ENCODE measurements around the gene PCDHA12. TPM values are rescaled to one million over a fixed set of nuclear protein-coding genes. Genes with fewer than 3 reads are reported as not detected.

Gene PCDHA12
- total and polyA plus RNA-seq, 9 of the 15 experiments (the other 6 are each of a cell fraction or from before 2014, with no cell fraction given), result not detected

DNA sequence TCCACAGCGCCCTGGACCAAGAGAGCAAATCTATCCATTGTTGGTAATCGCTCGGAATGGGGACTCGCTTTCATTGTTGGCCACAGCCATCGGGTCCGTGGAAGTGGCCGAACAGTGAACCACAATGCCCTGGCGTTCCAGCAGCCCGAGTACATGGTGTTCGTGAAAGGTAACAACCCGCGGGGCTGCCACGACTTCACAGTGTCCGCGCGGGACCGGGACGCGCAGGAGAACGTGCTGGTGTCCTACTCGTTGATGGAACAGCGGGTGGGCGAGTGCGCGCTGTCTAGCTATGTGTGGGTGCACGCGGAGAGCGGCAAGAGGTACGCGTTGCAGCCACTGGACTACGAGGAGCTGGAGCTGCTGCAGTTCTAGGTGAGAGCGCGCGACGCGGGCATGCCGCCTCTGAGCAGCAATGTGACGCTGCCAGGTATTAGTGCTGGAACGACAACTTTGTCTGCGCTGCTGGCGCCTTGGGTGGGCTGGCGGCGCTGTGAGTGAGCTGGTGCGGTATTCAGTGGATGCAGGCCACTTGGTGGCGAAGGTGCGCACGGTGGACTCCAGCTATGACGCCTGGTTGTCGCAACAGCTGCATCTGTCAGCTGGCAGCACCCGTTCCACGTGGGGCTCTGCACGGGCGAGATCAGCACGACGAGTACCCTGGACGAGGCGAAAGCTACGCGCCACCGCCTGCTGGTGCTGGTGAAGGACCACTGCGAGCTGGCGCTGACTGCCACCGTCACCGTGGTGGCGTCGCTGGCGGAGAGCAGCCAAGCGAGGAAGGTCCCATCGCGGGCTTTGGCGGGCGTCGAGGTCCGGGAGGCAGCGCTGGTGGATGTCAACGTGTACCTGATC, 12.4 kb upstream of the PCDHA12 start:
- no peaks in the 10 kb centered on the region for H3K9me3 ChIP-seq (replicated peaks; ENCODE audit: control insufficient read depth, insufficient read depth, low read depth, low read length)
- H3K4me3 ChIP-seq, result no peak overlapping the region
- peaks cover 0 to 4% of the 10 kb centered on the region in 2 experiments; a peak in 2 of 5 replicates for H3K27me3 ChIP-seq (ENCODE audit: control insufficient read depth in 2 of 2, insufficient read depth in 2 of 2, low read length in 2 of 2)
- no TSS peak for BruUV-seq (replicated peaks)
- FAIRE-seq, result no peak
- no peak overlapping the region for H2AFZ ChIP-seq (ENCODE audit: low read depth, low read length)
- 3% methylated on average over 74 of the region's 76 CpGs for WGBS (ENCODE audit: insufficient coverage, low coverage, missing lambda C conversion rate)
- ATAC-seq, result no peak
- intact Hi-C loops (cut with micrococcal nuclease), result no loop called here
- no peak overlapping the region for H3K27ac ChIP-seq (ENCODE audit: extremely low read depth, low read depth, low read length)
- no peaks in the 10 kb centered on the region for H4K20me1 ChIP-seq (replicated peaks; ENCODE audit: control insufficient read depth, insufficient read depth, low read length)
- no peak for DNase-seq (ENCODE audit: extremely low read depth in 1 of 4, low spot score in 3 of 4)
- H3K9ac ChIP-seq (ENCODE audit: insufficient read depth in 1 of 2, low read depth in 2 of 2, low read length in 2 of 2), result no peak overlapping the region
- H3K4me2 ChIP-seq (ENCODE audit: insufficient read depth, low read length), result no peak overlapping the region
- H3K36me3 ChIP-seq (ENCODE audit: control insufficient read depth, insufficient read depth, low read length), result no peaks in the 10 kb centered on the region
- TF ChIP-seq CBFA2T2 (conservative IDR thresholded peaks at IDR 0.05) (no peak), DNMT1 (IDR thresholded peaks at IDR 0.05) (no peak)
- TF ChIP-seq, protein P1, sequence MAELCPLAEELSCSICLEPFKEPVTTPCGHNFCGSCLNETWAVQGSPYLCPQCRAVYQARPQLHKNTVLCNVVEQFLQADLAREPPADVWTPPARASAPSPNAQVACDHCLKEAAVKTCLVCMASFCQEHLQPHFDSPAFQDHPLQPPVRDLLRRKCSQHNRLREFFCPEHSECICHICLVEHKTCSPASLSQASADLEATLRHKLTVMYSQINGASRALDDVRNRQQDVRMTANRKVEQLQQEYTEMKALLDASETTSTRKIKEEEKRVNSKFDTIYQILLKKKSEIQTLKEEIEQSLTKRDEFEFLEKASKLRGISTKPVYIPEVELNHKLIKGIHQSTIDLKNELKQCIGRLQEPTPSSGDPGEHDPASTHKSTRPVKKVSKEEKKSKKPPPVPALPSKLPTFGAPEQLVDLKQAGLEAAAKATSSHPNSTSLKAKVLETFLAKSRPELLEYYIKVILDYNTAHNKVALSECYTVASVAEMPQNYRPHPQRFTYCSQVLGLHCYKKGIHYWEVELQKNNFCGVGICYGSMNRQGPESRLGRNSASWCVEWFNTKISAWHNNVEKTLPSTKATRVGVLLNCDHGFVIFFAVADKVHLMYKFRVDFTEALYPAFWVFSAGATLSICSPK (IDR thresholded peaks at IDR 0.05; ENCODE audit: borderline replicate concordance), result no peak
- H3K4me1 ChIP-seq (replicated peaks in 1 of 2; ENCODE audit: control insufficient read depth in 2 of 2, insufficient read depth in 2 of 2, low read length in 2 of 2), result peaks cover 0 to 7% of the 10 kb centered on the region in 2 experiments; a peak in 1 of 5 replicates
- no peaks in the 10 kb centered on the region for H3K79me2 ChIP-seq (ENCODE audit: control insufficient read depth, insufficient read depth, low read length)
- in situ Hi-C loops (cut with MboI), result no loop called here
- no peaks in the 10 kb centered on the region for H3K9me1 ChIP-seq (ENCODE audit: control insufficient read depth, insufficient read depth, low read length)
- POLR2A ChIA-PET, result no interaction called here
- CTCF ChIA-PET (ENCODE audit: low intra/inter-chr PET ratio), result no interaction called here
